ENCODE measurements around the gene TMEM151B.

Gene TMEM151B

GRCh38 chr6:44232676-44233566, 37.3 kb upstream of the TMEM151B start:
- no peak for DNase-seq (ENCODE audit: low spot score)

- DNase-seq (ENCODE audit: low spot score): no peak
Measured at GRCh38 chr6:44233567-44234100, 36.6 kb upstream of the TMEM151B start.

GRCh38 chr6:44234101-44235025, 35.9 kb upstream of the TMEM151B start:
- peak; percentile 84 for DNase-seq (ENCODE audit: low spot score)

- DNase-seq (ENCODE audit: low spot score): no peak
Measured at GRCh38 chr6:44235269-44235668, 35.0 kb upstream of the TMEM151B start.

GRCh38 chr6:44235891-44236516, 34.2 kb upstream of the TMEM151B start:
- no peak for DNase-seq (ENCODE audit: low spot score)

- peak; percentile 94 for DNase-seq (ENCODE audit: low spot score)
Measured at GRCh38 chr6:44237021-44237812, 33.0 kb upstream of the TMEM151B start.

- peak; percentile 90 for DNase-seq (ENCODE audit: low spot score)
Measured at GRCh38 chr6:44237813-44238433, 32.3 kb upstream of the TMEM151B start.

- no peak for DNase-seq (ENCODE audit: low spot score)
Measured at GRCh38 chr6:44238687-44239350, 31.4 kb upstream of the TMEM151B start.

GRCh38 chr6:44243345-44243744, 26.9 kb upstream of the TMEM151B start:
- DNase-seq (ENCODE audit: low spot score): no peak

- DNase-seq (ENCODE audit: low spot score): no peak
Measured at GRCh38 chr6:44245391-44245911, 24.8 kb upstream of the TMEM151B start.

GRCh38 chr6:44245912-44246662, 24.2 kb upstream of the TMEM151B start:
- peak; percentile 88 for DNase-seq (ENCODE audit: low spot score)

- DNase-seq (ENCODE audit: low spot score): peak; percentile 94
Measured at GRCh38 chr6:44246663-44247337, 23.4 kb upstream of the TMEM151B start, which contains the start of gene HSP90AB1. Gene HSP90AB1, plus strand, starts transcription at chr6:44247101. Its CDS starts 1,529 bp downstream, at chr6:44248630.

- DNase-seq (ENCODE audit: low spot score): peak; percentile 57
Measured at GRCh38 chr6:44247338-44248302, 22.6 kb upstream of the TMEM151B start.

GRCh38 chr6:44248579-44248978, 21.7 kb upstream of the TMEM151B start:
- DNase-seq (ENCODE audit: low spot score): no peak

GRCh38 chr6:44249082-44249748, 21.0 kb upstream of the TMEM151B start:
- DNase-seq (ENCODE audit: low spot score): no peak

GRCh38 chr6:44250067-44250717, 20.1 kb upstream of the TMEM151B start:
- DNase-seq (ENCODE audit: low spot score): no peak

Data from AG20443 (cell line).